HepG2 (cell line): ENCODE results near the gene HOXC12. TPM values are rescaled to one million over a fixed set of nuclear protein-coding genes. Genes with fewer than 3 reads are reported as not detected.

ENCODE experiments used
- ATAC-seq: fragments of 200-7000 bp; cut with Tn5 transposase; 3 replicates; pipeline ENCODE4 v1.9.1; 2020; ENCODE audit warnings: mild to moderate bottlenecking, moderate library complexity
- BruUV-seq: library from RNA; stranded (reverse); fragments of 400-500 nt; replicated peaks from 2 replicates; lab custom pipeline; 2021; lab: Mats Ljungman, UMichigan
- CTCF ChIA-PET: fragments of 300-600 bp; formaldehyde crosslinking; extraction: SDS; loops from one replicate; lab custom pipeline; 2021; ENCODE audit warnings: low total read pairs, inconsistent platforms, low intra/inter-chr PET ratio; lab: Yijun Ruan, JAX
- POLR2A ChIA-PET: fragments of 350-600 bp; sonication (Branson Sonifier 250); formaldehyde crosslinking; loops from one replicate; lab custom pipeline; 2020; ENCODE audit warnings: antibody characterized with exemption, inconsistent platforms; lab: Yijun Ruan, JAX
- DNase-seq: peaks from one replicate; pipeline ENCODE4 v3.0.0-alpha.2; 2015; ENCODE audit warnings: low spot score
- FAIRE-seq: peaks from 3 replicates; lab custom pipeline; 2011; peaks lifted over from hg19 to GRCh38; lab: Jason Lieb, UNC
- H2AFZ ChIP-seq: one replicate; pipeline ENCODE4 v1.6.1; 2011; ENCODE audit warnings: low read length, inconsistent platforms
- H3K27ac ChIP-seq: fragments of 300-600 bp; 3 replicates; pipeline ENCODE4 v1.8.0; 2011; ENCODE audit warnings: mixed run types, mild to moderate bottlenecking, mixed read lengths, low read length, inconsistent platforms; ENCODE audit not compliant: insufficient read depth; ENCODE audit errors: extremely low read length
- H3K27me3 ChIP-seq, 2 experiments: fragments of 200-600 bp in 1 of 2; 2 replicates in 1 of 2; 3 replicates in 1 of 2; pipeline versions ENCODE4 v1.6.0 to v1.8.0; 2011; ENCODE audit warnings: low read length in 2 of 2, mild to moderate bottlenecking in 2 of 2, moderate library complexity in 2 of 2, inconsistent platforms in 1 of 2; ENCODE audit not compliant: insufficient read depth in 2 of 2, control insufficient read depth in 1 of 2
- H3K36me3 ChIP-seq, 2 experiments: fragments of 200-600 bp in 1 of 2; replicated peaks in 1 of 2; 2 replicates in 1 of 2; 3 replicates in 1 of 2; pipeline versions ENCODE4 v1.5.1 to v1.8.0; 2011; ENCODE audit warnings: low read length in 2 of 2, inconsistent platforms in 1 of 2; ENCODE audit not compliant: insufficient read depth in 2 of 2, control insufficient read depth in 1 of 2
- H3K4me1 ChIP-seq: 2 replicates; pipeline ENCODE4 v1.5.1; 2012; ENCODE audit warnings: low read length, inconsistent platforms; ENCODE audit not compliant: insufficient read depth
- H3K4me2 ChIP-seq: 2 replicates; pipeline ENCODE4 v1.6.0; 2011; ENCODE audit warnings: low read depth, low read length, inconsistent platforms
- H3K4me3 ChIP-seq, 3 experiments: fragments of 200-600 bp in 1 of 3; sonication (generic), shearing (Covaris generic) in 1 of 3; replicated peaks in 1 of 3; 2 replicates each; pipeline ENCODE4 v1.5.1; 2011 to 2016; ENCODE audit warnings: low read length in 3 of 3, inconsistent platforms in 2 of 3, low read depth in 2 of 3, mild to moderate bottlenecking in 2 of 3, control low read depth in 1 of 3, mixed read lengths in 1 of 3; ENCODE audit not compliant: insufficient read depth in 1 of 3
- H3K79me2 ChIP-seq: one replicate; pipeline ENCODE4 v1.6.1; 2011; ENCODE audit warnings: low read length, inconsistent platforms; ENCODE audit not compliant: insufficient read depth
- H3K9ac ChIP-seq: 2 replicates; pipeline ENCODE4 v1.6.0; 2011; ENCODE audit warnings: mild to moderate bottlenecking, low read depth, low read length, inconsistent platforms; ENCODE audit not compliant: insufficient read depth
- H3K9me3 ChIP-seq: 2 replicates; pipeline ENCODE4 v1.5.1; 2012; ENCODE audit warnings: mild to moderate bottlenecking, low read length
- H4K20me1 ChIP-seq: 2 replicates; pipeline ENCODE4 v1.6.0; 2011; ENCODE audit warnings: inconsistent platforms, mild to moderate bottlenecking, low read length, moderate library complexity; ENCODE audit not compliant: insufficient read depth
- DMTF1 ChIP-seq: sonication (generic); formaldehyde crosslinking; IDR thresholded peaks from 2 replicates; pipeline ENCODE4 v1.4.0; 2020; ENCODE audit warnings: mild to moderate bottlenecking, missing genetic modification reagents
- FOXM1 ChIP-seq: sonication (generic); formaldehyde crosslinking; IDR thresholded peaks from 2 replicates; pipeline ENCODE4 v1.5.0; 2020; ENCODE audit warnings: missing genetic modification reagents
- ZNF143 ChIP-seq: sonication (generic); formaldehyde crosslinking; IDR thresholded peaks from 2 replicates; pipeline ENCODE4 v1.4.0; 2020; ENCODE audit warnings: missing genetic modification reagents
- ZNF546 ChIP-seq: sonication (generic); formaldehyde crosslinking; conservative IDR thresholded peaks from 2 replicates; pipeline ENCODE4 v1.8.1; 2023; ENCODE audit warnings: mild to moderate bottlenecking, missing genetic modification reagents
- WGBS: methylation state at CpG from one replicate; pipeline ENCODE4 v1.1.6; 2017; ENCODE audit warnings: low lambda C conversion rate; 5-methylcytosine and 5-hydroxymethylcytosine counted together
- in situ Hi-C: cut with HindIII; loops from 2 replicates; pipeline ENCODE4 v1.10.0; 2017; ENCODE audit warnings: low pct_unique_long_range_greater_than_20kb; ENCODE audit not compliant: extremely low pct_ligation_motif_present
- intact Hi-C: fragments of 100-400 bp; cut with micrococcal nuclease; formaldehyde crosslinking; loops from one replicate; pipeline ENCODE4 v1.10.0; 2022; ENCODE audit not compliant: unreplicated experiment
- polyA plus RNA-seq, 8 experiments: library from polyadenylated mRNA; depleted of rRNA in 3 of 8; stranded (reverse) in 7 of 8; unstranded in 1 of 8; fragments of >200 nt; fragmentation: Illumina TruSeq in 4 of 8; extraction: Trizol in 4 of 8; gene quantifications; 2 replicates each; pipeline versions ENCODE4 v1.2.1 to v1.2.3, GENCODE V29; 2011 to 2016; ENCODE audit warnings: low read depth in 4 of 8, missing spikeins in 1 of 8, mixed read lengths in 1 of 8; ENCODE audit not compliant: insufficient read depth in 1 of 8
- total RNA-seq, 5 experiments: library from RNA; depleted of rRNA; stranded (reverse); fragments of >200 nt; fragmentation: Illumina TruSeq; extraction: Trizol; gene quantifications; 2 replicates each; pipeline ENCODE4 v1.2.3, GENCODE V29; 2016; ENCODE audit warnings: low read depth in 1 of 5
- TF ChIP-seq, protein P1 (sequence below): sonication (generic); formaldehyde crosslinking; IDR thresholded peaks from 2 replicates; pipeline ENCODE4 v1.8.0; 2023; ENCODE audit warnings: mild to moderate bottlenecking, missing genetic modification reagents

HOXC12 gene
- total and polyA plus RNA-seq, 2 of the 13 experiments (the other 11 are each of a cell fraction or from before 2014, with no cell fraction given) = not detected

- ATAC-seq (no peak), FAIRE-seq (no peak), DNase-seq (no peak)
- intact Hi-C loops = loop anchor here (2.0 to 10.0 kb wide), 2 partner anchors 201 to 357 kb away; partner anchors contain the start of gene GPR84
- Histone ChIP-seq H3K27ac (no peak overlapping the region), H3K9ac (no peak overlapping the region), H2AFZ (no peak overlapping the region), H3K36me3 (no peaks in the 10 kb centered on the region), H3K4me3 (no peak overlapping the region), H3K79me2 (no peaks in the 10 kb centered on the region), H3K9me3 (no peaks in the 10 kb centered on the region), H3K4me1 (peaks cover 30% of the 10 kb centered on the region), H3K4me2 (no peak overlapping the region), H3K27me3 (peaks cover 30 to 87% of the 10 kb centered on the region in 2 experiments), H4K20me1 (no peaks in the 10 kb centered on the region)
- WGBS = 3% methylated on average over 2 of the region's 2 CpGs
- POLR2A ChIA-PET = no interaction called here
- TF ChIP-seq FOXM1 (CRISPR knock-in tag) (no peak), ZNF143 (CRISPR knock-in tag) (no peak), DMTF1 (no peak), ZNF546 (no peak)
- TF ChIP-seq, protein P1, sequence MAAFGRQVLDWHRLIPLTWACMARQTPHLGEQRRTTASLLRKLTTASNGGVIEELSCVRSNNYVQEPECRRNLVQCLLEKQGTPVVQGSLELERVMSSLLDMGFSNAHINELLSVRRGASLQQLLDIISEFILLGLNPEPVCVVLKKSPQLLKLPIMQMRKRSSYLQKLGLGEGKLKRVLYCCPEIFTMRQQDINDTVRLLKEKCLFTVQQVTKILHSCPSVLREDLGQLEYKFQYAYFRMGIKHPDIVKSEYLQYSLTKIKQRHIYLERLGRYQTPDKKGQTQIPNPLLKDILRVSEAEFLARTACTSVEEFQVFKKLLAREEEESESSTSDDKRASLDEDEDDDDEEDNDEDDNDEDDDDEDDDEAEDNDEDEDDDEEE (CRISPR knock-in tag) = no peak
- CTCF ChIA-PET = interaction anchor here (0.8 kb wide), 1 partner anchor 184 kb away, joined by 3 read pairs; no protein-coding TSS in a partner anchor
- no TSS peak for BruUV-seq
- in situ Hi-C loops = no loop called here
Observed at GRCh38 chr12:54007538-54008259, 53.0 kb downstream of the HOXC12 start.
